Activated T-cell treated with anti-CD3 and anti-CD28 coated beads, Interleukin-2, amount 50 U/mL, for 72 hours (primary cell): ENCODE measurements around the gene C8G. TPM values are rescaled to one million over a fixed set of nuclear protein-coding genes. Genes with fewer than 3 reads are reported as not detected.

Experiments used
- ATAC-seq, 2 donors: fragments of 150-1000 bp; cut with Tn5 transposase; replicated peaks in 1 of 2; 2 replicates each; pipeline ENCODE4 v1.10.0; 2021; ENCODE audit warnings: moderate library complexity in 2 of 2, mild to moderate bottlenecking in 1 of 2
- DNase-seq, 2 donors: peaks; one replicate each; pipeline ENCODE4 v3.0.0; 2021 to 2022; ENCODE audit warnings: mixed read lengths in 1 of 2
- H3K27ac Mint-ChIP-seq: one replicate; pipeline ENCODE4 v1.8.0; 2022; ENCODE audit warnings: mild to moderate bottlenecking, moderate library complexity, mixed read lengths
- H3K27me3 Mint-ChIP-seq: one replicate; pipeline ENCODE4 v1.8.0; 2022; ENCODE audit warnings: low read depth, mixed read lengths
- H3K36me3 Mint-ChIP-seq, 2 donors: one replicate each; pipeline ENCODE4 v1.8.0; 2022; ENCODE audit warnings: mixed read lengths in 2 of 2, mild to moderate bottlenecking in 1 of 2; ENCODE audit not compliant: insufficient read depth in 2 of 2
- H3K4me1 Mint-ChIP-seq: one replicate; pipeline ENCODE4 v1.8.0; 2022; ENCODE audit warnings: low read depth, mixed read lengths
- H3K4me3 Mint-ChIP-seq, 2 donors: one replicate each; pipeline ENCODE4 v1.8.0; 2022; ENCODE audit warnings: mild to moderate bottlenecking in 2 of 2, mixed read lengths in 2 of 2, moderate library complexity in 2 of 2
- H3K9me3 Mint-ChIP-seq, 2 donors: one replicate each; pipeline ENCODE4 v1.8.0; 2022; ENCODE audit warnings: mixed read lengths in 2 of 2
- total RNA-seq, 2 donors: library from RNA; stranded (reverse); gene quantifications; one replicate each; pipeline ENCODE4 v1.2.3, GENCODE V29; 2022

C8G gene
- total RNA-seq, 2 donors from 2014 or later = 2.6 to 3.4 TPM

- no peak overlapping the region for H3K27ac Mint-ChIP-seq
- no peaks in the 10 kb centered on the region for H3K36me3 Mint-ChIP-seq
- ATAC-seq (no peak), DNase-seq (no peak)
- peaks cover 14% of the 10 kb centered on the region for H3K27me3 Mint-ChIP-seq
- H3K9me3 Mint-ChIP-seq = no peaks in the 10 kb centered on the region
- H3K4me1 Mint-ChIP-seq = no peaks in the 10 kb centered on the region
- H3K4me3 Mint-ChIP-seq = no peak overlapping the region
Observed at GRCh38 chr9:136983656-136984314, 38.7 kb downstream of the C8G start.

- Mint-ChIP-seq H3K27ac (no peak overlapping the region), H3K4me1 (no peaks in the 10 kb centered on the region), H3K36me3 (no peaks in the 10 kb centered on the region), H3K27me3 (peaks cover 14% of the 10 kb centered on the region), H3K4me3 (no peak overlapping the region), H3K9me3 (no peaks in the 10 kb centered on the region)
- DNase-seq = no peak
- ATAC-seq = no peak
Observed at GRCh38 chr9:136984464-136985026, 39.5 kb downstream of the C8G start.

GRCh38 chr9:136985027-136985602, 40.1 kb downstream of the C8G start:
- no peak overlapping the region for H3K27ac Mint-ChIP-seq

DNA sequence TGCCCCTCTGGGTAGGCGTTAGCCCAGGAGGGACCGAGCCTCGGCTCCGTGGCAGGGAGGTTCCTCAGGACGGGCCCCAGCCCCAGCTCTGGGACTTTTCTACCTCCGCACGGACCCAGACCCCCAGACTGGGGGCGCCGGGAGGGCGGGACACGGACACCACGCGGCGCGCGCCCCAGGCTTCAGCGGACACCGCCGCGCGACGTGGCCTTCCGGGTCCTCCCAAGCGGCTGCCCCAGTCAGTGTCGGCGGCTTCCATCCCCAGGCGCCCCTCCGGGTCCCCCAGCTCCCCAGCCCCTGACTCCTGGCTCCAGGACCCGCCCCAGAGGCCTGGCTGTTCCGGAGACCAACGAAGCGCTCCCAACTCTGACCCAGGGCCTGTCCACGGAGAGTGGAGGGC, 40.8 kb downstream of the C8G start:
- ATAC-seq = no peak
- peaks cover 14% of the 10 kb centered on the region for H3K27me3 Mint-ChIP-seq
- no peak overlapping the region for H3K27ac Mint-ChIP-seq
- H3K9me3 Mint-ChIP-seq = no peaks in the 10 kb centered on the region
- H3K4me1 Mint-ChIP-seq = no peaks in the 10 kb centered on the region
- no peak for DNase-seq
- H3K4me3 Mint-ChIP-seq = no peak overlapping the region
- no peaks in the 10 kb centered on the region for H3K36me3 Mint-ChIP-seq

More at GRCh38 chr9:136985027-136985602, 40.1 kb downstream of the C8G start:
- Mint-ChIP-seq H3K27me3 (peaks cover 14% of the 10 kb centered on the region), H3K4me1 (no peaks in the 10 kb centered on the region), H3K4me3 (no peak overlapping the region), H3K9me3 (no peaks in the 10 kb centered on the region), H3K36me3 (no peaks in the 10 kb centered on the region)
- peak in 1 of 2 donors; percentile 25 for ATAC-seq
- DNase-seq = no peak

DNA sequence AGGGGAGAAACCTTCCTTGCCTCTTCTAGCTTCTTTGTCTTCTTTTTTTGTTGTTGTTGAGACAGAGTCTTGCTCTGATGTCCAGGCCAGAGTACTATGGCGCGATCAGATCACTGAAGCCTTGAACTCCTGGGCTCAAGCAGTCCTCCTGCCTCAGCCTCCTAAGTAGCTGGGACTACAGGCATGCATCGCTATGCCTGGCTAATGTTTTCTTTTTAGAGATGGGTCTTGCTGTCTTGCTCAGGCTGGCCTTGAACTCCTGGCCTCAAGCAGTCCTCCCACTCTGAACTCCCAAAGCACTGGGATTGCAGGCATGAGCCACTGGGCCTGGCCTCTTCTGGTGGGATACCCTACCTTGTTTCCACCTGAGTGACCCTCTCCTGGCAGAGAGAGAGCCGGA, 43.8 kb downstream of the C8G start:
- ATAC-seq = no peak
- H3K27ac Mint-ChIP-seq = no peak overlapping the region

DNA sequence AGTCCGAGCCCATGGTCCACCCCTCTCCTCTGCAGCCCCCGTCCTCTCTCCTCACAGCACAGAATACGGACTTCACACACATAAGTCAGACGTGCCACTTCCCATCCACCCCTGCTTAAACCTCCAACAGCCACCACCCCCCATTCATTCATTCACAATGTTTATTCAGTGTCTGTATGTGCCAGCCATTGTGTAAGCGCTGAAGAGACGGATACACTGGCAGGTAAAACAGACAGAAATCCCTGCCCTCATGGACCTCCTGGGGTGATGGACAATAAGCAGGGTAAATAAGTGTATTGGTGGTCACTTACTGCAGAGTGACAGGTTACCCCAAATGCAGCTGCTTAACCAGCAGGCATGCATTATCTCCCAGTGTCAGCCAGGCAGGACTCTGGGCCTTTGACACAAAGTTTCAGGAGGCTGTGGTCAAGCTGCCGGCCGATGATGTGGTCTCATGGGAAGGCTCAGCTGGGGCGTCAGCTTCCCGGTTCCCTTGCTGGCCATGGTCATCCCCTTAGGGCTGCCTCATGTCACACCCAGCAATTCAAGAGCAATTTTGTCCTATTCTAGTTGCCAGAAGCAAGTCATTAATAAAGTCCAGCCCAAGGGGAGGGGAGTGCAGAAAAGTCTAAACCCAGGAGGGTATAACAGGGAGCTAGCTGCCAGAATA, 45.3 kb downstream of the C8G start:
- no peak for DNase-seq
- Mint-ChIP-seq H3K27ac (peak overlapping the region; percentile 26), H3K9me3 (no peaks in the 10 kb centered on the region), H3K27me3 (peaks cover 5% of the 10 kb centered on the region), H3K4me3 (peak overlapping the region in 1 of 2 donors; percentile 11), H3K4me1 (peaks cover 15% of the 10 kb centered on the region), H3K36me3 (no peaks in the 10 kb centered on the region)
- ATAC-seq = no peak

More for the DNA sequence above, 43.8 kb downstream of the C8G start:
- DNase-seq = no peak
- Mint-ChIP-seq H3K27me3 (peaks cover 10% of the 10 kb centered on the region), H3K4me3 (no peak overlapping the region), H3K36me3 (no peaks in the 10 kb centered on the region), H3K9me3 (no peaks in the 10 kb centered on the region), H3K4me1 (peaks cover 13% of the 10 kb centered on the region)

GRCh38 chr9:136991993-136992818, 47.2 kb downstream of the C8G start, which contains the start of gene PAXX:
TSS of gene PAXX (plus strand) at chr9:136992422. CDS start at chr9:136992444, 22 bp downstream.
- Mint-ChIP-seq H3K4me1 (peaks cover 22% of the 10 kb centered on the region), H3K36me3 (no peaks in the 10 kb centered on the region), H3K27me3 (no peaks in the 10 kb centered on the region), H3K4me3 (peak within 1 kb of the TSS; percentile 85 to 88), H3K27ac (peak within 1 kb of the TSS; percentile 54), H3K9me3 (no peaks in the 10 kb centered on the region)
- DNase-seq = peak; percentile 96 to 99
- ATAC-seq = peak; percentile 90 to 93

GRCh38 chr9:136992819-136993369, 47.9 kb downstream of the C8G start:
- Mint-ChIP-seq H3K4me1 (peaks cover 29% of the 10 kb centered on the region), H3K9me3 (no peaks in the 10 kb centered on the region), H3K27me3 (peaks cover 4% of the 10 kb centered on the region), H3K27ac (no peak overlapping the region), H3K36me3 (no peaks in the 10 kb centered on the region), H3K4me3 (peak overlapping the region; percentile 85 to 88)
- DNase-seq = no peak
- ATAC-seq = no peak

- no peak for DNase-seq
- no peak overlapping the region for H3K27ac Mint-ChIP-seq
- ATAC-seq = no peak
- peaks cover 43% of the 10 kb centered on the region for H3K4me1 Mint-ChIP-seq
- no peaks in the 10 kb centered on the region for H3K9me3 Mint-ChIP-seq
- peaks cover 10% of the 10 kb centered on the region for H3K27me3 Mint-ChIP-seq
- H3K4me3 Mint-ChIP-seq = peak overlapping the region; percentile 85 to 88
- no peaks in the 10 kb centered on the region for H3K36me3 Mint-ChIP-seq
Observed at GRCh38 chr9:136994180-136994887, 49.3 kb downstream of the C8G start.

- peaks cover 46% of the 10 kb centered on the region for H3K4me1 Mint-ChIP-seq
- H3K27me3 Mint-ChIP-seq = peaks cover 10% of the 10 kb centered on the region
- DNase-seq (no peak), ATAC-seq (no peak)
- H3K4me3 Mint-ChIP-seq = no peak overlapping the region
- H3K36me3 Mint-ChIP-seq = no peaks in the 10 kb centered on the region
- no peak overlapping the region for H3K27ac Mint-ChIP-seq
- no peaks in the 10 kb centered on the region for H3K9me3 Mint-ChIP-seq
Observed at GRCh38 chr9:136994888-136995230, 49.8 kb downstream of the C8G start.

- Mint-ChIP-seq H3K9me3 (no peaks in the 10 kb centered on the region), H3K4me3 (no peak overlapping the region), H3K27me3 (peaks cover 10% of the 10 kb centered on the region), H3K27ac (no peak overlapping the region), H3K36me3 (no peaks in the 10 kb centered on the region), H3K4me1 (peaks cover 51% of the 10 kb centered on the region)
- DNase-seq (no peak), ATAC-seq (no peak)
Observed at GRCh38 chr9:136995362-136995761, 50.3 kb downstream of the C8G start.

DNA sequence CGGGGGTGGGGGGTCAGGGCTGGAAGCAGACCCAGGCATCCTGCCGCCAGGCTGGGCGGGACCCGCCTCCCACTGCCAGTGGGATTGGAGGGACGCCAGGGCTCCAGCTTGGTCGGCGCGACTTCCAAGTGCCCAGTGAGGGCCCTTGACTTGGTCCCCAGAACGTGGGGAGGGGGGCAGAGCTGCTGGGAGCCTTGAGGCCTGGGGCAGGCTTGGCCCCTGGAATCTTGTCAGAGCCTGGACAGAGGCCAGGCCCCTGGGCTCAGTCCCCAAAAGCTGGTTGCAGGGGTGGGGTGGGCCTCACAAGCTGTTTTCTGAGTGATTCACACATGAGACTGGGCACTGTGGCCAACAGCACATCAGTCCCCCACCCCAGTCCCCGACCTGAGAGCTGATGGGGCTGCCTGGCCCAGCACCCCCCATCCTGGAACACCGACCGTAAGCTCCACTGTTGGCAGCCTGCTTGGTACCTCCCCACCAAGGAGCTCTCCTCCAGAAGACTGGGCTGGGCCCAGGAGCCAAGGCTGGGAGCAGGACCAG, 50.8 kb downstream of the C8G start:
- Mint-ChIP-seq H3K36me3 (no peaks in the 10 kb centered on the region), H3K27me3 (peaks cover 10% of the 10 kb centered on the region), H3K9me3 (no peaks in the 10 kb centered on the region), H3K27ac (no peak overlapping the region), H3K4me3 (peak overlapping the region; percentile 49 to 52), H3K4me1 (peaks cover 56% of the 10 kb centered on the region)
- DNase-seq (no peak), ATAC-seq (no peak)
